ENCODE data around the gene STAT4. TPM values are rescaled to one million over a fixed set of nuclear protein-coding genes. Genes with fewer than 3 reads are reported as not detected.

Gene STAT4
- total and polyA plus RNA-seq, 2 donors from 2014 or later: 1.2 to 8.5 TPM

- DNase-seq: no peak
- no peaks in the 10 kb centered on the region for H3K27me3 ChIP-seq (ENCODE audit: control insufficient read depth, insufficient read depth, low read length)
- H3K4me3 ChIP-seq (ENCODE audit: low read length in 3 of 3): no peak overlapping the region
- no peak for FAIRE-seq
- no peaks in the 10 kb centered on the region for H3K36me3 ChIP-seq (ENCODE audit: control insufficient read depth in 2 of 3, insufficient read depth in 3 of 3, low read length in 3 of 3)
- H3K27ac ChIP-seq (ENCODE audit: low read depth in 2 of 2, low read length in 2 of 2): no peak overlapping the region
- no peak for TF ChIP-seq CTCF (IDR thresholded peaks at IDR 0.05; ENCODE audit: borderline replicate concordance, extremely low read depth, insufficient read depth)
- H3K9ac ChIP-seq (ENCODE audit: low read length in 3 of 3): no peak overlapping the region
- intact Hi-C loops (cut with DNase I): no loop called here
- no peaks in the 10 kb centered on the region for H3K4me1 ChIP-seq (ENCODE audit: control insufficient read depth in 2 of 3, insufficient read depth in 2 of 3, low read depth in 1 of 3, low read length in 3 of 3)
- H3K9me3 ChIP-seq (ENCODE audit: control insufficient read depth in 2 of 3, insufficient read depth in 1 of 3, low read length in 3 of 3): no peaks in the 10 kb centered on the region
Observed at GRCh38 chr2:191103774-191104173, 47.0 kb downstream of the STAT4 start.

GRCh38 chr2:191100216-191100615 is 50.6 kb downstream of the STAT4 start:
- no peak overlapping the region for H3K4me3 ChIP-seq (ENCODE audit: low read length in 3 of 3)
- no peak for FAIRE-seq
- intact Hi-C loops (cut with DNase I): no loop called here

GRCh38 chr2:191087311-191087710 is 63.5 kb downstream of the STAT4 start:
- Histone ChIP-seq H3K27me3 (ENCODE audit: control insufficient read depth, insufficient read depth, low read length) (no peaks in the 10 kb centered on the region), H3K27ac (ENCODE audit: low read depth in 2 of 2, low read length in 2 of 2) (no peak overlapping the region), H3K36me3 (ENCODE audit: control insufficient read depth in 2 of 3, insufficient read depth in 3 of 3, low read length in 3 of 3) (no peaks in the 10 kb centered on the region), H3K9me3 (ENCODE audit: control insufficient read depth in 2 of 3, insufficient read depth in 1 of 3, low read length in 3 of 3) (no peaks in the 10 kb centered on the region), H3K4me3 (ENCODE audit: low read length in 3 of 3) (no peak overlapping the region), H3K4me1 (ENCODE audit: control insufficient read depth in 2 of 3, insufficient read depth in 2 of 3, low read depth in 1 of 3, low read length in 3 of 3) (no peaks in the 10 kb centered on the region), H3K9ac (ENCODE audit: low read length in 3 of 3) (no peak overlapping the region)
- no peak for TF ChIP-seq CTCF (IDR thresholded peaks at IDR 0.05; ENCODE audit: borderline replicate concordance, extremely low read depth, insufficient read depth)
- DNase-seq (no peak), FAIRE-seq (no peak)
- intact Hi-C loops (cut with DNase I): no loop called here

More at GRCh38 chr2:191100216-191100615, 50.6 kb downstream of the STAT4 start:
- H3K9me3 ChIP-seq (ENCODE audit: control insufficient read depth in 2 of 3, insufficient read depth in 1 of 3, low read length in 3 of 3): no peaks in the 10 kb centered on the region
- no peaks in the 10 kb centered on the region for H3K27me3 ChIP-seq (ENCODE audit: control insufficient read depth, insufficient read depth, low read length)
- no peaks in the 10 kb centered on the region for H3K36me3 ChIP-seq (ENCODE audit: control insufficient read depth in 2 of 3, insufficient read depth in 3 of 3, low read length in 3 of 3)
- TF ChIP-seq CTCF (IDR thresholded peaks at IDR 0.05; ENCODE audit: borderline replicate concordance, extremely low read depth, insufficient read depth): no peak
- no peak for DNase-seq
- H3K27ac ChIP-seq (ENCODE audit: low read depth in 2 of 2, low read length in 2 of 2): no peak overlapping the region
- H3K4me1 ChIP-seq (ENCODE audit: control insufficient read depth in 2 of 3, insufficient read depth in 2 of 3, low read depth in 1 of 3, low read length in 3 of 3): no peaks in the 10 kb centered on the region
- no peak overlapping the region for H3K9ac ChIP-seq (ENCODE audit: low read length in 3 of 3)

- TF ChIP-seq CTCF (IDR thresholded peaks at IDR 0.05; ENCODE audit: borderline replicate concordance, extremely low read depth, insufficient read depth): no peak
- H3K9me3 ChIP-seq (ENCODE audit: control insufficient read depth in 2 of 3, insufficient read depth in 1 of 3, low read length in 3 of 3): no peaks in the 10 kb centered on the region
- H3K27ac ChIP-seq (ENCODE audit: low read depth in 2 of 2, low read length in 2 of 2): no peak overlapping the region
- DNase-seq (no peak), FAIRE-seq (no peak)
- H3K27me3 ChIP-seq (ENCODE audit: control insufficient read depth, insufficient read depth, low read length): no peaks in the 10 kb centered on the region
- no peaks in the 10 kb centered on the region for H3K4me1 ChIP-seq (ENCODE audit: control insufficient read depth in 2 of 3, insufficient read depth in 2 of 3, low read depth in 1 of 3, low read length in 3 of 3)
- no peak overlapping the region for H3K4me3 ChIP-seq (ENCODE audit: low read length in 3 of 3)
- intact Hi-C loops (cut with DNase I): no loop called here
- H3K9ac ChIP-seq (ENCODE audit: low read length in 3 of 3): no peak overlapping the region
- no peaks in the 10 kb centered on the region for H3K36me3 ChIP-seq (ENCODE audit: control insufficient read depth in 2 of 3, insufficient read depth in 3 of 3, low read length in 3 of 3)
Observed at GRCh38 chr2:191086706-191087105, 64.1 kb downstream of the STAT4 start.

Measured in kidney (tissue), 14 donors.